HTERT RPE-1 (cell line): Measurements from ENCODE around the gene PVALEF.

Source experiments
- in situ Hi-C: fragments of 300-500 bp; cut with MboI; formaldehyde crosslinking; loops from 4 replicates; pipeline ENCODE4 v1.14.3; 2020; ENCODE audit warnings: low sequenced_read_pairs

The PVALEF gene

GRCh38 chr17:81194941-81195901 is 29.9 kb downstream of the PVALEF start:
- in situ Hi-C loops: no loop called here

- in situ Hi-C loops: no loop called here
Observed at GRCh38 chr17:81195941-81196495, 30.7 kb downstream of the PVALEF start.

- in situ Hi-C loops: no loop called here
Observed at GRCh38 chr17:81196505-81197408, 31.4 kb downstream of the PVALEF start.

GRCh38 chr17:81197409-81197795 is 32.1 kb downstream of the PVALEF start:
- in situ Hi-C loops: no loop called here

- in situ Hi-C loops: no loop called here
Observed at GRCh38 chr17:81197831-81198490, 32.7 kb downstream of the PVALEF start.

GRCh38 chr17:81198826-81199481 is 33.6 kb downstream of the PVALEF start:
- in situ Hi-C loops: no loop called here

- in situ Hi-C loops: no loop called here
Observed at GRCh38 chr17:81199482-81199830, 34.1 kb downstream of the PVALEF start.

GRCh38 chr17:81200201-81200600 is 34.9 kb downstream of the PVALEF start:
- in situ Hi-C loops: no loop called here

GRCh38 chr17:81200695-81201580 is 35.6 kb downstream of the PVALEF start:
- in situ Hi-C loops: no loop called here

- in situ Hi-C loops: no loop called here
Observed at GRCh38 chr17:81202318-81202717, 37.0 kb downstream of the PVALEF start.

GRCh38 chr17:81203136-81203535 is 37.8 kb downstream of the PVALEF start:
- in situ Hi-C loops: no loop called here

GRCh38 chr17:81204578-81204977 is 39.3 kb downstream of the PVALEF start:
- in situ Hi-C loops: no loop called here

- in situ Hi-C loops: no loop called here
Observed at GRCh38 chr17:81206166-81206565, 40.9 kb downstream of the PVALEF start.

- in situ Hi-C loops: no loop called here
Observed at GRCh38 chr17:81206657-81207056, 41.4 kb downstream of the PVALEF start.

- in situ Hi-C loops: no loop called here
Observed at GRCh38 chr17:81207610-81208581, 42.6 kb downstream of the PVALEF start.

GRCh38 chr17:81208651-81209050 is 43.3 kb downstream of the PVALEF start:
- in situ Hi-C loops: no loop called here

- in situ Hi-C loops: no loop called here
Observed at GRCh38 chr17:81209141-81209540, 43.8 kb downstream of the PVALEF start.

GRCh38 chr17:81210466-81210865 is 45.2 kb downstream of the PVALEF start:
- in situ Hi-C loops: no loop called here
